Posterior vena cava (tissue), 2 donors: ENCODE results near the gene KCNQ2. TPM values are rescaled to one million over a fixed set of nuclear protein-coding genes. Genes with fewer than 3 reads are reported as not detected.
"Not testable (repeated sequence)": the region's sequence is repeated elsewhere in the genome, so short reads cannot be mapped to it uniquely, and the experiment has no call there.

Experiments
- DNase-seq: peaks from one replicate; pipeline ENCODE4 v3.0.0-alpha.2; 2020; ENCODE audit warnings: low spot score
- intact Hi-C, 2 donors: fragments of 100-400 bp; cut with DNase I; formaldehyde crosslinking; loops; one replicate each; pipeline versions ENCODE4 v1.14.1 to v1.14.2; 2022 to 2023
- total RNA-seq, 2 donors: library from RNA; stranded (reverse); fragmentation: NEBNext Ultra II Directional; extraction: Animal tissue kit (Norgen Biotek cat#: 25700); gene quantifications; one replicate each; pipeline ENCODE4 v1.2.1, GENCODE V29; 2021
- donor health status: DM: yes; HTN: yes; CAD: no.
- donor health status: DM: yes; HTN: yes; CAD: no.

Gene KCNQ2
- total RNA-seq, 2 donors from 2014 or later: not detected

- intact Hi-C loops: loop anchor here in 1 of 2 donors (5.0 kb wide), 1 partner anchor 76 kb away; no protein-coding TSS in a partner anchor
- DNase-seq: no peak
Observed at GRCh38 chr20:63383556-63383955, 88.9 kb downstream of the KCNQ2 start.

- no peak for DNase-seq
- intact Hi-C loops: loop anchor here in 1 of 2 donors (5.0 kb wide), 1 partner anchor 75 kb away; no protein-coding TSS in a partner anchor
Observed at GRCh38 chr20:63382551-63383300, 89.7 kb downstream of the KCNQ2 start.

- DNase-seq: no peak
- intact Hi-C loops: loop anchor here (2.0 to 5.0 kb wide), 2 partner anchors 73 to 75 kb away; no protein-coding TSS in a partner anchor
Observed at GRCh38 chr20:63381781-63382431, 90.5 kb downstream of the KCNQ2 start.

GRCh38 chr20:63380346-63380870 is 92.0 kb downstream of the KCNQ2 start:
- intact Hi-C loops: loop anchor here (2.0 to 5.0 kb wide), 2 partner anchors 72 to 73 kb away; no protein-coding TSS in a partner anchor
- DNase-seq: no peak

- not testable (repeated sequence) for DNase-seq
- intact Hi-C loops: loop anchor here (2.0 to 5.0 kb wide), 2 partner anchors 71 to 73 kb away; no protein-coding TSS in a partner anchor
Observed at GRCh38 chr20:63379872-63380271, 92.6 kb downstream of the KCNQ2 start.

GRCh38 chr20:63379296-63379695 is 93.2 kb downstream of the KCNQ2 start:
- intact Hi-C loops: no loop called here
- DNase-seq: no peak

GRCh38 chr20:63378626-63379025 is 93.8 kb downstream of the KCNQ2 start:
- DNase-seq: no peak

GRCh38 chr20:63377951-63378381 is 94.5 kb downstream of the KCNQ2 start:
- no peak for DNase-seq
- intact Hi-C loops: no loop called here

More at GRCh38 chr20:63378626-63379025, 93.8 kb downstream of the KCNQ2 start:
- intact Hi-C loops: no loop called here

GRCh38 chr20:63377256-63377941 is 95.1 kb downstream of the KCNQ2 start:
- no peak for DNase-seq
- intact Hi-C loops: no loop called here

GRCh38 chr20:63376283-63377250 is 95.9 kb downstream of the KCNQ2 start:
- intact Hi-C loops: no loop called here
- DNase-seq: no peak

- DNase-seq: no peak
- intact Hi-C loops: no loop called here
Observed at GRCh38 chr20:63375438-63375837, 97.0 kb downstream of the KCNQ2 start.

GRCh38 chr20:63374504-63374903 is 98.0 kb downstream of the KCNQ2 start:
- DNase-seq: no peak
- intact Hi-C loops: no loop called here

GRCh38 chr20:63373996-63374395 is 98.5 kb downstream of the KCNQ2 start:
- intact Hi-C loops: no loop called here
- DNase-seq: no peak

- DNase-seq: no peak
- intact Hi-C loops: no loop called here
Observed at GRCh38 chr20:63372971-63373885, 99.2 kb downstream of the KCNQ2 start.

GRCh38 chr20:63371291-63371865 is 101.1 kb downstream of the KCNQ2 start:
- intact Hi-C loops: no loop called here
- no peak for DNase-seq

- DNase-seq: no peak
Observed at GRCh38 chr20:63370618-63371187, 101.8 kb downstream of the KCNQ2 start.

More at GRCh38 chr20:63370618-63371187, 101.8 kb downstream of the KCNQ2 start:
- intact Hi-C loops: no loop called here
